Right kidney (tissue), 1 donor: ENCODE data around the gene NUB1.

ENCODE experiments used
- DNase-seq: peaks from one replicate; pipeline ENCODE4 v3.0.0-alpha.2; 2016

The NUB1 gene

GRCh38 chr7:151389768-151390597, 48.4 kb downstream of the NUB1 start:
- no peak for DNase-seq

- DNase-seq, result no peak
Measured at GRCh38 chr7:151390598-151391357, 49.2 kb downstream of the NUB1 start.

DNA sequence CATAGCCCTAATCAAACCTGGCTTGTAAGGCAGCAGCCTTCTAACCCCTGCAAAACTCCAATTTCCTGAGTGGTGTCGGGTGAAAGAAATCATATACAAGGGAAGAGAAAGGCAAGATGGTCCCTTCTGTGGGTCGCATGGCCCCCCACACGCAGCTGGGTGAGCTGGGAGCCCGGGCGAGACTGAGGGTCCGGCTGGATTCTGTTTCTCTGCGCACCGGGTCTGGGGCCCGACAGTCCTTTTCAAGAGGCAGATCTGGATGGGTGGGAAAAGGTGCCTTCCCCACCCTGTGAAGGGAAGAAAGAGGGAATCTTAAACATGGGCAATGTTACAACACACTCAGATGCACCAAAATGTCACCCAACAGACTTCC, 49.7 kb downstream of the NUB1 start:
- DNase-seq, result no peak

- no peak for DNase-seq
Measured at GRCh38 chr7:151392002-151392401, 50.4 kb downstream of the NUB1 start.

- DNase-seq, result no peak
Measured at GRCh38 chr7:151392426-151392825, 50.8 kb downstream of the NUB1 start.

DNA sequence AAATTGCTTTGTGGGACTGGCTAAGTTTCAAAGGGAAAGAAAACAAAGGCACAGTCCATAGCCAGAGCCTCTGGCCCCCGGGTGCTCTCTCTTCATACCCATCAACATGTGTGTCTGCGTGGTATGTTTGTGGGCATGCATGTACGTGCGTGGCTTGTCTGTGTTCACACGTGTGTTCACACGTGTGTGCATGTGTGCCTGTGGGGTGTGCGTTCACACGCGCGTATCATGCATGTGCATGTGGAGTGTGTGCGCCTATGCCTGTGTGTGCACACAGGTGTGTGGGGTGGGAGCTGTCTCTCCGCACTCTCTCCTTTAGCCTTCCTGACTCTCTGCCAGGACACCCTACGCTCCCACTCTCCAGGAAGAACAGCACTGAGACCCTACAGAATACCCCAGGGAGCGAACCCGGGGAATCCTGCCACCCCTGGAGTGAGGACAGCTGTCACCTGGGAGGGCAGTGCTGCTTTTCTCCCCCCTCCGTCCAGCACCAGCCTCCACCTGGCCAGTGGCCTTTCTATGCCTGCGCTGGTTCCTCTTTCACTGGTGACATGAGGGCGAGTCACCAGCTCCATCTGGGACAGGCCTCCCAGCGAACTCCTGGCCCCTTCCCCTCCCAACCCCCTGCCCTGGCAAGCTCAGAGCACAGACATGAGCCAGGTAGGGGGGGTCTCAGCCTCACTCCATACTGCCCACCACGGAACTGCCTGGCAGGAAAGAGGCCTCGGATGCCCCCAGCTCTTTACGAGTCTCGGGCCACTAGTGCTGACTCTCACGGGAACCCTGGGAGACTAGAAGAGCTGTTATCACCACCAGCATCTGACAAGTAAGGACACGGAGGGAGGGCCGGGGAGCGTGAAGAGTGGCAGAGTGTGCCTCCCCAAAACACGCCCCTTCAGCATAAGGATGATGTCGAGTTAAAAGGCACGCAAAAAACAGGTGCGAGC, 51.7 kb downstream of the NUB1 start:
- DNase-seq, result no peak

- DNase-seq, result no peak
Measured at GRCh38 chr7:151394076-151395035, 52.7 kb downstream of the NUB1 start.

- DNase-seq, result no peak
Measured at GRCh38 chr7:151395036-151395367, 53.4 kb downstream of the NUB1 start.

DNA sequence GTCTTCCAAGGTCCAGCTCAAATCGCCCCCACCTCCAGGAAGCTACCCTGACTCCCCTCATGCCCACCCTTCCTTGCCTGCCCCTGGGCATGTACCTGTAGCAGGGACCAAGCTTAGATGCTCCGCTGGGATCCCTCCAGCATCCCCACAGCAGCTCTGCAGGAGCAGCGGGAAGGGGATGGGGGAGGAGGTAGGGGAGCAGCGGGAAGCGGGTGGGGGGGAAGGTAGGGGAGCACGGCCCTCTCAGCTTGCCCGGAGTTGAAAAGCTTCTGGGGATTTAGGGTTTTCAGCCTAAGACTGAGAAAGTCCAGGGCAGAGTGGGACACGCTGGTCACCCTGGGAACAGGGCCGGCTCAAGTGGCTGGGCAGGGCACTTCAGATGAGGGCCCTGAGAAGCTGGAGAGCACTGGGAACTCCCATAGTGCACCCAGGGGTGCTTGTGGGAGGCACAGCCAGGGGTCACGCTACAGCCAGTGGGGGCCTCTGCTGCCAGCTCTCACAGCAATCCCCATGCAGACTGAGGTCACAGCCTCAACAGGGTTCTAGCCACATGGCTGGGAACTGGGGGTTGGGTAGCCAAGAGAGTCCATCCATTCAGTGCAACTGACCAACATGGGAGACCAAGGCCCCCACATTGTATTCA, 54.8 kb downstream of the NUB1 start:
- DNase-seq, result no peak

GRCh38 chr7:151397026-151397425, 55.4 kb downstream of the NUB1 start:
- DNase-seq, result no peak

DNA sequence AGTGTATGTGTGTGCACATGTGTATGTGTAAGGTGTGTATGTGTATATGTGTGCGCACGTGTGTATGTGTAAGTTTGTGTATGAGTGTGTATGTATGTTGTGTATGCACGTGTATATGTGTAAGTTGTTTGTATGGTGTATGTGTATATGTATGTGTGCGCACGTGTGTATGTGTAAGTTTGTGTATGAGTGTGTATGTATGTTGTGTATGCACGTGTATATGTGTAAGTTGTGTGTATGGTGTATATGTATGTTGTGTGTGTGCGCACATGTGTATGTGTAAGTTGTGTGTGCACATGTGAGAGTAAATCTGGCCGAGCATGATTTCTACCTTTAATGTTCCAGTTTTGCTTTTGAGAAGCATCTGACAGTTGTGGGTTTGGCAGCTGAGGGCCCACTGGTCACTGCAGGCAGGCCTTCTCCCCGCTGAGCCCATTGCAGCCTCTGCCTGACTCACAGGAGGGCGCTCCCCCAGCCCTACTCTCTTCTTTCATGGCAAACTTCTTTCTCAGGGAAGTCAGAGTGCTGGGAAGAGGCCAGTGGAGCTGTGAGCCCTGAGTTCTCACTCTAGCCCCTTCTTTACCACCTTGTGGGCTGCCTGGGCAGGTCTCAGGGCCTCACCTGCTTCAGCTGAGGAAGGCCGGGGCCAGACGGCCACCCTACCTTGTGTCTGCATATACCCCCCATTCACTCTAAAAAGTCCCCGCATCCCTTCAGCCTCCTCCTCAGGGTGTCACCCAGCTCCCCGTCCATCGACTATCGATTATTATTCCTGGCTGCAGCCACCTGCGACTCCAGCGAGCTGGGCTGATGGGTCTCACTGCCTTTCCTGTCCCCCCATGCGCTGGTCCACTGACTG, 57.1 kb downstream of the NUB1 start:
- no peak for DNase-seq

DNA sequence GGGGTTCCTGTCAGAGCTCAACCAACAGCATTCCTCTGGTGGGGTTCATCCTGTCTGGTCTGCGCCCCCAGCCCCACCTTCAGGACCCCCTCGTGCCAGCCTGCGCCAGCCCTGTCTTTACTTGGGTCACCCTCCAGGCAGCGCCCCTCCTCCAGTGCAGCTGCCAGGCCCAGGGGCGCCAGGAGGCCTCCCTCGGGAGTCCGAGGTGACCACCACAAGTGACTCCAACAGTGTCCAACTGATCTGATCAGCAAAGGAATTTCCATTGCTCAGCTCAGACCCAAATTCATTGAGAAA, 57.6 kb downstream of the NUB1 start:
- no peak for DNase-seq

GRCh38 chr7:151399906-151400305, 58.3 kb downstream of the NUB1 start:
- DNase-seq, result no peak

DNA sequence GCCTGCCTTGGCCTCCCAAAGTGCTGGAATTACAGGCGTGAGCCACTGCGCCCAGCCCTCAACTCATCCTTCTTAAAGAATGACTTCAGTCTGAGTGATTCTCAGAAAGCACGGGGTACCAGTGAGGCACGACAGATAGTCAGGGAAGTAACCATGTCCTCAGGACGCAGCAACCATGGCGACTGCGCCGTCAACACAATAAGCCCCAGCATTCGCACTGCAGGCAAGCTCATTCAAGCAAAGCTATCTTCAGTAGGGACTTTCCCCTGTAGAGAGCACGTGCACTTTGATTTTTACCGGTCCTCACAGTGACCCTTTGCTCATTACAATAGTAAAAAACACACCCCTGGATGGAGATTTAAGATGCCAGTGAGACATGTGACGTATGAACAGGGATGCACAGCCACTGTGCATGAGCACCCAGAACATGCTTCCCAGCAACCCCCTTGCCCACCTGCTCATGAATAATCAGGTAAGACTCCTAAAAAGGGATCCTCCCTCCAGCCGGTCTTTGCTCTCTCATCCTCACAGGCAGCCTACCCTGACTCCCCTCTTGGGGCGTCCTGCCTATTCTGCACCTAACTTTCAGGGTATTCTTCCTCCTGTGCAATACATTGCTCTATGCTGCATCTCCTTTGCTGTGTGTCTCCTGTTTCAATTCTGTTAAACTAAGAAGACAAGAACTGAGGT, 59.2 kb downstream of the NUB1 start:
- no peak for DNase-seq

- no peak for DNase-seq
Measured at GRCh38 chr7:151402029-151402835, 60.6 kb downstream of the NUB1 start.

- DNase-seq, result no peak
Measured at GRCh38 chr7:151403764-151404163, 62.2 kb downstream of the NUB1 start.

DNA sequence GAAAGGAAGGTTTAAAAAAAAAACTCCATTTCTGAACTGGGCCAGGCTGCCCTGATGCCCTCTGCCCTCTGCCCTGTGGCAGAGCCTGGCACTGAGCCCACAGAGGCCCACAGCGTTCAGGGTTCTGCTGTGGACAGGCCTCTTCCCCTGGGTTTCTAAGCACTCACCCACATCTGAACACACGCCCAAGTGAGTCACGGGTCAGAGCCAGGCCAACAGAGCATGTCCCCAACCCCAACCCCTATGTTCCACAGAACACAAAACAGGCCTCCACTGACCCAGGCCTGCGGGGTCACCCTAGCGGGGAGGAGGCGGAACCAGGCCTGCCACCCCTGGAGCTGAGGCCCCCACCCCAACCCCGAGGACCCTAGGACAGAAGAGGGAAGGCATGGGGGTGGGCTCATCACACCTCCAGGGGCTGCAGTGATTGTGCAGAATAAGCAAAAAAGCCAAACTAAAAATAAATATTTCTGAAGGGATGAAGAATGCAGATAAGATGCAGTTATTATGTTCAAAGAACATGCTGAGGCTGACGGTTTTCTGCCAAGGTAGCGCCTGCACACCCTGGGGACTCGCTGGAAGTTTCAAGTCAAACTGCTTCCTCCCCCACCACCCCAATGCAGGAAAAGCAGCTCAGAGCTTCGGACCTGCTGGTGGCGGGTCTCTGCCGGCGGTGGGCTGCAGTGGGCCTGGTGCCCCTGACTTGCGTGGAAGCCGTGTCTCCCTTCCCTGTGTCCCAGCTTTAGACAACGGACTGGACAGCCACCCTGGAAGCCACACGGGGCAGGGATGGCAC, 62.8 kb downstream of the NUB1 start:
- no peak for DNase-seq

DNA sequence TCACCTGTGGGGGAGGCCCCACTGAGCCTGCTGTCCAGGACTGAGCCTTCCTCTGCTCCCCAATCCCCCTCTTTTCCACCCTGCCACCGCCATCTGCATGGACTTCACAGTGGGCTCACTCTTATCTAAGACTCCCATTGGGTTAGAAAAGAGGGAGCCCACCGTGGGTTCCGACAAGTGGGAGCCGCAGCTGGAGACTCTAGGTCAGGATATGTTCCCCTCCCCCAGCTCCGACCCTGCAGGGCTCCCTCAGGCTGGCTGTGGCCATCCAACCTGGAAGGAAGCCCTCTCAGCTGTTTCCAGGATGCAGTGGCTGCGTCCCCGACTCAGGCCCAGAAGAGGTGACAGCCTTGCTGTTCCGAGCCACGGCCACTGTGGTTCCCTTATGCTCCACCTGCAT, 63.4 kb downstream of the NUB1 start:
- no peak for DNase-seq
